ENCODE measurements around the gene JARID2.

JARID2 gene

GRCh38 chr6:15522427-15522826 lies 276.6 kb downstream of the JARID2 start:
- no peak overlapping the region for H3K4me2 ChIP-seq (ENCODE audit: low read length)
- H4K20me1 ChIP-seq (ENCODE audit: insufficient read depth, low read length): no peaks in the 10 kb centered on the region
- H3K9me3 ChIP-seq (ENCODE audit: low read length): no peaks in the 10 kb centered on the region
- peaks cover 62% of the 10 kb centered on the region for H3K36me3 ChIP-seq (ENCODE audit: insufficient read depth, low read length)
- H2AFZ ChIP-seq (ENCODE audit: low read length): no peak overlapping the region
- H3K9ac ChIP-seq (ENCODE audit: low read length): no peak overlapping the region
- H3K4me1 ChIP-seq (ENCODE audit: insufficient read depth, low read length, severe bottlenecking): no peaks in the 10 kb centered on the region
- H3F3A ChIP-seq (ENCODE audit: insufficient read depth, low read length): no peaks in the 10 kb centered on the region
- no peaks in the 10 kb centered on the region for H3K79me2 ChIP-seq (ENCODE audit: insufficient read depth, low read length)
- no peak overlapping the region for H3K27ac ChIP-seq (ENCODE audit: low read depth, low read length, poor library complexity, severe bottlenecking)
- no peak overlapping the region for H3K4me3 ChIP-seq (ENCODE audit: low read depth, low read length, poor library complexity, severe bottlenecking)
- TF ChIP-seq CTCF (IDR thresholded peaks at IDR 0.05; ENCODE audit: low read length) (no peak), EZH2 (IDR thresholded peaks at IDR 0.05; ENCODE audit: borderline replicate concordance, low read length) (no peak)
- H3K27me3 ChIP-seq (ENCODE audit: insufficient read depth, low read length): no peaks in the 10 kb centered on the region
- no peaks in the 10 kb centered on the region for H3K9me2 ChIP-seq (ENCODE audit: low read depth, low read length)

GRCh38 chr6:15522856-15523529 lies 277.1 kb downstream of the JARID2 start:
- no peaks in the 10 kb centered on the region for H3K9me2 ChIP-seq (ENCODE audit: low read depth, low read length)
- no peaks in the 10 kb centered on the region for H3K79me2 ChIP-seq (ENCODE audit: insufficient read depth, low read length)
- no peaks in the 10 kb centered on the region for H3F3A ChIP-seq (ENCODE audit: insufficient read depth, low read length)
- H4K20me1 ChIP-seq (ENCODE audit: insufficient read depth, low read length): no peaks in the 10 kb centered on the region
- H3K4me2 ChIP-seq (ENCODE audit: low read length): no peak overlapping the region
- no peak overlapping the region for H3K4me3 ChIP-seq (ENCODE audit: low read depth, low read length, poor library complexity, severe bottlenecking)
- H3K9me3 ChIP-seq (ENCODE audit: low read length): no peaks in the 10 kb centered on the region
- TF ChIP-seq CTCF (IDR thresholded peaks at IDR 0.05; ENCODE audit: low read length) (no peak), EZH2 (IDR thresholded peaks at IDR 0.05; ENCODE audit: borderline replicate concordance, low read length) (no peak)
- H3K27me3 ChIP-seq (ENCODE audit: insufficient read depth, low read length): no peaks in the 10 kb centered on the region
- peaks cover 66% of the 10 kb centered on the region for H3K36me3 ChIP-seq (ENCODE audit: insufficient read depth, low read length)
- H3K9ac ChIP-seq (ENCODE audit: low read length): no peak overlapping the region
- no peak overlapping the region for H3K27ac ChIP-seq (ENCODE audit: low read depth, low read length, poor library complexity, severe bottlenecking)
- no peaks in the 10 kb centered on the region for H3K4me1 ChIP-seq (ENCODE audit: insufficient read depth, low read length, severe bottlenecking)
- H2AFZ ChIP-seq (ENCODE audit: low read length): no peak overlapping the region

- Histone ChIP-seq H3K9ac (ENCODE audit: low read length) (no peak overlapping the region), H4K20me1 (ENCODE audit: insufficient read depth, low read length) (no peaks in the 10 kb centered on the region), H3K4me3 (ENCODE audit: low read depth, low read length, poor library complexity, severe bottlenecking) (no peak overlapping the region), H3K79me2 (ENCODE audit: insufficient read depth, low read length) (no peaks in the 10 kb centered on the region), H2AFZ (ENCODE audit: low read length) (no peak overlapping the region), H3K4me2 (ENCODE audit: low read length) (no peak overlapping the region), H3K27me3 (ENCODE audit: insufficient read depth, low read length) (no peaks in the 10 kb centered on the region), H3F3A (ENCODE audit: insufficient read depth, low read length) (no peaks in the 10 kb centered on the region), H3K4me1 (ENCODE audit: insufficient read depth, low read length, severe bottlenecking) (no peaks in the 10 kb centered on the region), H3K9me3 (ENCODE audit: low read length) (no peaks in the 10 kb centered on the region), H3K27ac (ENCODE audit: low read depth, low read length, poor library complexity, severe bottlenecking) (no peak overlapping the region), H3K9me2 (ENCODE audit: low read depth, low read length) (no peaks in the 10 kb centered on the region), H3K36me3 (ENCODE audit: insufficient read depth, low read length) (peaks cover 76% of the 10 kb centered on the region)
- no peak for TF ChIP-seq CTCF (IDR thresholded peaks at IDR 0.05; ENCODE audit: low read length)
- TF ChIP-seq EZH2 (IDR thresholded peaks at IDR 0.05; ENCODE audit: borderline replicate concordance, low read length): no peak
Measured at GRCh38 chr6:15523679-15524630, 278.1 kb downstream of the JARID2 start.

Data from OCI-LY1 (cell line).